PC-9 (cell line): ENCODE data around the gene ROCK1. TPM values are rescaled to one million over a fixed set of nuclear protein-coding genes. Genes with fewer than 3 reads are reported as not detected.

ENCODE experiments used
- BruUV-seq: library from RNA; stranded (reverse); fragments of 400-500 nt; replicated peaks from 2 replicates; lab custom pipeline; 2021; lab: Mats Ljungman, UMichigan
- CTCF ChIA-PET: fragments of 300-600 bp; sonication (Branson Sonifier 250); formaldehyde crosslinking; loops from one replicate; lab custom pipeline; 2022; ENCODE audit warnings: antibody characterized with exemption; lab: Charles Lee
- POLR2A ChIA-PET: fragments of 300-600 bp; sonication (Branson Sonifier 250); formaldehyde crosslinking; loops from one replicate; lab custom pipeline; 2022; ENCODE audit warnings: antibody characterized with exemption; ENCODE audit not compliant: unreplicated experiment; lab: Charles Lee
- DNase-seq, 2 experiments: peaks; one replicate each; pipeline versions ENCODE4 v3.0.0 to v3.0.0-alpha.2; 2015 to 2022; ENCODE audit warnings: mixed read lengths in 1 of 2
- H2AFZ ChIP-seq: fragments of 200-600 bp; sonication (generic); 2 replicates; pipeline ENCODE4 v1.8.1; 2017; ENCODE audit warnings: antibody characterized with exemption
- H3F3A ChIP-seq: fragments of 200-600 bp; sonication (generic); 2 replicates; pipeline ENCODE4 v1.8.1; 2017; ENCODE audit warnings: antibody characterized with exemption, mild to moderate bottlenecking, low read depth; ENCODE audit not compliant: insufficient read depth
- H3K27ac ChIP-seq: fragments of 200-600 bp; sonication (generic); 2 replicates; pipeline ENCODE4 v1.6.1; 2016; ENCODE audit warnings: mixed run types
- H3K27me3 ChIP-seq: fragments of 200-600 bp; sonication (generic); 2 replicates; pipeline ENCODE4 v1.6.1; 2016; ENCODE audit warnings: low read depth, mixed run types; ENCODE audit not compliant: insufficient read depth
- H3K36me3 ChIP-seq: fragments of 200-600 bp; sonication (generic); 2 replicates; pipeline ENCODE4 v1.6.1; 2016; ENCODE audit warnings: low read depth, mixed run types
- H3K4me1 ChIP-seq: fragments of 200-600 bp; sonication (generic); replicated peaks from 2 replicates; pipeline ENCODE4 v1.6.1; 2016; ENCODE audit warnings: mixed run types; ENCODE audit not compliant: insufficient read depth
- H3K4me2 ChIP-seq: fragments of 200-600 bp; sonication (generic); 2 replicates; pipeline ENCODE4 v1.6.1; 2017; ENCODE audit warnings: mixed run types
- H3K4me3 ChIP-seq: fragments of 200-600 bp; sonication (generic); 2 replicates; pipeline ENCODE4 v1.6.1; 2016; ENCODE audit warnings: mixed run types
- H3K79me2 ChIP-seq: fragments of 200-600 bp; sonication (generic); 2 replicates; pipeline ENCODE4 v1.6.1; 2017; ENCODE audit warnings: low read depth, mixed run types
- H3K9me2 ChIP-seq: fragments of 200-600 bp; sonication (generic); 2 replicates; pipeline ENCODE4 v1.8.1; 2017; ENCODE audit warnings: mild to moderate bottlenecking; ENCODE audit not compliant: insufficient read depth
- H3K9me3 ChIP-seq: fragments of 200-600 bp; sonication (generic); 2 replicates; pipeline ENCODE4 v1.8.1; 2016; ENCODE audit warnings: low read depth; ENCODE audit not compliant: insufficient read depth
- H4K20me1 ChIP-seq: fragments of 200-600 bp; sonication (generic); 2 replicates; pipeline ENCODE4 v1.8.1; 2017; ENCODE audit not compliant: insufficient read depth
- CTCF ChIP-seq: fragments of 200-600 bp; sonication (generic); conservative IDR thresholded peaks from 2 replicates; pipeline ENCODE4 v1.6.1; 2017; ENCODE audit warnings: mixed run types, antibody characterized with exemption, mild to moderate bottlenecking, moderate library complexity
- EZH2 ChIP-seq: fragments of 200-600 bp; sonication (generic); IDR thresholded peaks from 2 replicates; pipeline ENCODE4 v1.8.0; 2017; ENCODE audit warnings: antibody characterized with exemption, low read depth
- intact Hi-C: fragments of 100-400 bp; cut with micrococcal nuclease; formaldehyde crosslinking; loops from one replicate; pipeline ENCODE4 v1.10.0; 2022; ENCODE audit not compliant: unreplicated experiment
- total RNA-seq: library from RNA; stranded (reverse); gene quantifications from 2 replicates; pipeline ENCODE4 v1.2.3, GENCODE V29; 2021

ROCK1 gene
- total RNA-seq, 1 experiment from 2014 or later: 26.8 TPM

DNA sequence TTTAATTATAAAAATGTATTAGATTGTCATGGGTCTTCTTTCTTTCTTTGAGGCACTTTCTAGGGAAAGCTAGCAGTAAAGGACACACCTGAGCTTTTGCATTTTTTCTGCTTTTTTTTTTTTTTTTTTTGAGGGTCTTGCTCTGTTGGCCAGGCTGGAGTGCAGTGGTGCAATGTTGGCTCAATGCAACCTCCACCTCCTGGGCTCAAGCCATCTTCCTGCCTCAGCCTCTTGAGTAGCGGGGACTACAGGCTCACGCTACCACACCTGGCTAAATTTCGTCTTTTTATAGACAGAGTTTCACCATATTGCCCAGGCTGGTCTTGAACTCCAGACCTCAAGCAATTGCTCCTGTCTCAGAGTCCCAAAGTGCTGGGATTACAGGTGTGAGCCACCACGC lies 40.5 kb downstream of the ROCK1 start:
- CTCF ChIA-PET: no interaction called here
- Histone ChIP-seq H3K4me3 (no peak overlapping the region), H3K27me3 (no peaks in the 10 kb centered on the region), H3K9me3 (no peaks in the 10 kb centered on the region; the same call in 1 of the 2 replicates), H3K79me2 (peaks cover 40% of the 10 kb centered on the region), H3K27ac (no peak overlapping the region), H3K4me1 (peaks cover 37% of the 10 kb centered on the region), H3K4me2 (no peak overlapping the region), H4K20me1 (no peaks in the 10 kb centered on the region), H3K9me2 (no peaks in the 10 kb centered on the region), H3K36me3 (no peaks in the 10 kb centered on the region), H2AFZ (no peak overlapping the region), H3F3A (peaks cover 29% of the 10 kb centered on the region)
- no peak for DNase-seq
- POLR2A ChIA-PET: no interaction called here
- no TSS peak for BruUV-seq
- no peak for TF ChIP-seq CTCF
- no peak for TF ChIP-seq EZH2
- intact Hi-C loops: no loop called here

DNA sequence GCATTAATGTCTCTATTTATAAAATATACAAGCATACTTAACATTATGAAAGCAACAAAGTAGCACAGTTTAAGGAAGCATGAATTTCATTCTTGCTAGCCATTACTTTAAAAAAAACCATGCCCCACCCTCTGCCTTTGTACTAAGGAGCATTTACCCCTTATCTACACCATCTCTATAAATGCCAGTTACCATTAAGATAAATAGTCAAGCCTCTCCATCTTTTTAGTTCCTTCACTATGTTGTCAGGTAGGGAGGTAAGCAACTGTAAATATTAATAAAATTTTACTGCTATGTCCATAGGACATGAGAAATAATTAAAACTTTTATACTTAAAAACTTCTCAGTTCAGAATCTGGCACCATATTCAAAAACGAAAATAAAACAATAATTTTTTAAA lies 42.1 kb downstream of the ROCK1 start:
- no TSS peak for BruUV-seq
- POLR2A ChIA-PET: no interaction called here
- intact Hi-C loops: no loop called here

DNA sequence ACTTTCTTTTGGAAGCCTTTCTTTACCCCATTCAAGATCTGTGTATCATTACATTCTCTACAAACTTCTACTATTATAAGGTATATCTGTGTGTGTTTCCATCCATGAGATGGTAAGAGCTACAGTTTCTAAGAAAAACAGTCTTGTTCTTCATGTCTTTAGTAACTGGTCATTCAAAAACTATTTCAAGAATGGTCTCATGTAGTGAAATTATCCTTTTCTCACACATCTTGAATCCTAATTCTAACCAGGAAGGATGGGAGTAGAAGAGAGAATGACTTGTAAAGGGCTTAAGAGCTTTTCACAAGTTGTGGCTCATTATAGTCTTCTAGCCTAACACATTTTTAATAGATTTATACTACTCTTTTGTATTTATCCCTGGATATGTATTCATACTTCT lies 47.3 kb downstream of the ROCK1 start:
- intact Hi-C loops: no loop called here

More for the DNA sequence above, 42.1 kb downstream of the ROCK1 start:
- peaks cover 21% of the 10 kb centered on the region for H3K4me1 ChIP-seq
- H3K27me3 ChIP-seq: no peaks in the 10 kb centered on the region
- H3K4me2 ChIP-seq: no peak overlapping the region
- H3K9me3 ChIP-seq: no peaks in the 10 kb centered on the region; the same call in 1 of the 2 replicates
- no peak overlapping the region for H2AFZ ChIP-seq
- no peak overlapping the region for H3K27ac ChIP-seq
- H3F3A ChIP-seq: peaks cover 13% of the 10 kb centered on the region
- DNase-seq: no peak
- peaks cover 38% of the 10 kb centered on the region for H3K79me2 ChIP-seq
- TF ChIP-seq EZH2 (no peak), CTCF (no peak)
- CTCF ChIA-PET: no interaction called here
- no peaks in the 10 kb centered on the region for H3K36me3 ChIP-seq
- no peaks in the 10 kb centered on the region for H4K20me1 ChIP-seq
- no peaks in the 10 kb centered on the region for H3K9me2 ChIP-seq
- no peak overlapping the region for H3K4me3 ChIP-seq

More for the DNA sequence above, 47.3 kb downstream of the ROCK1 start:
- no peaks in the 10 kb centered on the region for H3K36me3 ChIP-seq
- H2AFZ ChIP-seq: no peak overlapping the region
- no peaks in the 10 kb centered on the region for H3K27me3 ChIP-seq
- H3K9me2 ChIP-seq: no peaks in the 10 kb centered on the region
- DNase-seq: no peak
- no peak overlapping the region for H3K4me2 ChIP-seq
- no peaks in the 10 kb centered on the region for H3K4me1 ChIP-seq
- no peaks in the 10 kb centered on the region for H3K79me2 ChIP-seq
- CTCF ChIA-PET: no interaction called here
- H3F3A ChIP-seq: no peaks in the 10 kb centered on the region
- no peak for TF ChIP-seq CTCF
- TF ChIP-seq EZH2: no peak
- H3K9me3 ChIP-seq: no peaks in the 10 kb centered on the region; the same call in 1 of the 2 replicates
- H3K27ac ChIP-seq: no peak overlapping the region
- H4K20me1 ChIP-seq: no peaks in the 10 kb centered on the region
- H3K4me3 ChIP-seq: no peak overlapping the region
- POLR2A ChIA-PET: no interaction called here
- BruUV-seq: no TSS peak
